HEK293 (cell line): ENCODE results near the gene TXNRD2.

Source experiments
- WT1 ChIP-seq: fragments of 450-650 bp; formaldehyde crosslinking; IDR thresholded peaks from 2 replicates; pipeline ENCODE4 v1.5.1; 2016; ENCODE audit warnings: missing biosample characterization, missing genetic modification characterization
- ZBTB1 ChIP-seq: fragments of 450-650 bp; formaldehyde crosslinking; IDR thresholded peaks from 2 replicates; pipeline ENCODE4 v1.5.1; 2016; ENCODE audit warnings: missing biosample characterization, missing genetic modification characterization
- ZBTB11 ChIP-seq: fragments of 450-650 bp; formaldehyde crosslinking; conservative IDR thresholded peaks from 2 replicates; pipeline ENCODE4 v1.5.1; 2016; ENCODE audit warnings: low read depth, missing biosample characterization, missing genetic modification characterization
- TF ChIP-seq, protein P1 (sequence below): fragments of 450-650 bp; formaldehyde crosslinking; IDR thresholded peaks from 2 replicates; pipeline ENCODE4 v1.5.1; 2016; ENCODE audit warnings: missing biosample characterization, missing genetic modification characterization

DNA sequence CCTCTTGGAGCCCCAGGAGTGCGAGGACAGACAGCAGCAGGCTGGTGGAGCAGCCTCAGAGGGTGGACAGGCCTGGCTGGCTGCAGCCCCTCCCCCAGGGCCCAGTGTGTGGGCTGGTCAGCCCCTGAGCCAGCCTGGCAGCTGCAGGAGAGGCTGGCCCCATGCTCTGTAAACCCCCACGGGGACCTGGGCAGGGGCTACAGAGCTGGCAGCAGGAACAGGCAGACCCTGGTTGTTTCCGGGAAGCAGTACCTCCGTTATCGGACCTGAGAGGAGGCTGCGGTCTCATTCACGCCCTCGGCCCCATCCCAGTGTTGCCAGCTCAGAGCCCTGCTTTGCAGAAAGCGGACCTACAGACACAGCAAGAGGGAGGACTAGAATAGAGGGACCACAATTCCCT, 38.6 kb downstream of the TXNRD2 start:
- TF ChIP-seq ZBTB11 (tag by site-specific recombination) (no peak), WT1 (tag by site-specific recombination) (no peak), ZBTB1 (tag by site-specific recombination) (no peak)
- TF ChIP-seq, protein P1, sequence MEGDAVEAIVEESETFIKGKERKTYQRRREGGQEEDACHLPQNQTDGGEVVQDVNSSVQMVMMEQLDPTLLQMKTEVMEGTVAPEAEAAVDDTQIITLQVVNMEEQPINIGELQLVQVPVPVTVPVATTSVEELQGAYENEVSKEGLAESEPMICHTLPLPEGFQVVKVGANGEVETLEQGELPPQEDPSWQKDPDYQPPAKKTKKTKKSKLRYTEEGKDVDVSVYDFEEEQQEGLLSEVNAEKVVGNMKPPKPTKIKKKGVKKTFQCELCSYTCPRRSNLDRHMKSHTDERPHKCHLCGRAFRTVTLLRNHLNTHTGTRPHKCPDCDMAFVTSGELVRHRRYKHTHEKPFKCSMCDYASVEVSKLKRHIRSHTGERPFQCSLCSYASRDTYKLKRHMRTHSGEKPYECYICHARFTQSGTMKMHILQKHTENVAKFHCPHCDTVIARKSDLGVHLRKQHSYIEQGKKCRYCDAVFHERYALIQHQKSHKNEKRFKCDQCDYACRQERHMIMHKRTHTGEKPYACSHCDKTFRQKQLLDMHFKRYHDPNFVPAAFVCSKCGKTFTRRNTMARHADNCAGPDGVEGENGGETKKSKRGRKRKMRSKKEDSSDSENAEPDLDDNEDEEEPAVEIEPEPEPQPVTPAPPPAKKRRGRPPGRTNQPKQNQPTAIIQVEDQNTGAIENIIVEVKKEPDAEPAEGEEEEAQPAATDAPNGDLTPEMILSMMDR (tag by site-specific recombination) = no peak
